GM21367 (cell line): ENCODE measurements around the gene ZNF428.
"Not testable (repeated sequence)": the region's sequence is repeated elsewhere in the genome, so short reads cannot be mapped to it uniquely, and the experiment has no call there.

Source experiments
- ATAC-seq: cut with Tn5 transposase; IDR thresholded peaks from one replicate; pipeline ENCODE4 v1.9.1; 2021; ENCODE audit not compliant: unreplicated experiment

ZNF428 gene

DNA sequence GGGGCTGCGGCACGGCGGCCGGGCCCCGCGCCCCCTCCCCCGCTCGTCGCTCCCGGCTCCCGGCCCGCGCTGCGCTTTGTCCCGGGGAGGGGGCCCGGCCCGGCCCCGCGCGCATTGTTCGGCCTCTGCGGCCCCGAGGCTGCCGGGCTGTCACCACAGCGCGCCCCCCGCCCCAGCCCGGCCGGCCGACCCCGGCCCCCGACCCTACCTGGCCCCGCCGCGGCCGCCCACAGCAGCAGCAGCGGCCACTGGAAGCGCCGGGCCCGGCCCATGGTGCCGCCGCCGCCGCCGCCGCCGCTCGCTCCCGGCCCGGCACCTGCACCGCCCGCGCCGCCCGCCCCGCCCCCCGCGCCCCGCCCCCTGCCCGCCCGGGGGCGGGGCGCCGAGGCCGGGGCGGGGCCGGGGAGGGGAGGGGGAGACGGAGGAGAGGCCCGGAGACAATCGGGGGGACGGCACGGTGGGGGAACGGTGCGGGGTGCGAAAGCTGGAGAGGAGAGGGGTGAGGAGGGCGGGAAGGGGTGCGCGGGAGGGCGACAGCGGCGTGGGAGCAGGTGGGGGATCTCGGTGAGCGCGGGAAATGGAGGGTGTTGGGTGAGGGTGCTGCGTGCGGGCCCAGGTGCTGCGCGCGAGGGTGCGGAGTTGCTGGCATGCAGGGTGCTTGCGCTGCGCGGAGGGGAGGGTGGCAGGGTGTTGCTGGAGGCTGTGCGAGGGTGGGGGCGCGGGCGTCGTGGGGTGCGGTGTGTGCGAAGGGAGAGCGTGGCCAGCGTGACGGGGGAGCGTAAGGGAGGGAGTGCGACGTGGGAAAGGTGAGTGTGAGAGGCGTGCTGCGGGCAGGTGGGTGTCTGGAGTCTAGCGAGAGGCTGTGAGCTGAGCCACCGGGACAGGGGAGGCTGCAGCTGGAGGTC is 20.3 kb upstream of the ZNF428 start, which contains the start of gene CADM4:
Gene CADM4 (minus strand): TSS at position 332 of the 905 bp plus-strand sequence. CDS start 60 bp downstream, at position 272.
- no peak for ATAC-seq

DNA sequence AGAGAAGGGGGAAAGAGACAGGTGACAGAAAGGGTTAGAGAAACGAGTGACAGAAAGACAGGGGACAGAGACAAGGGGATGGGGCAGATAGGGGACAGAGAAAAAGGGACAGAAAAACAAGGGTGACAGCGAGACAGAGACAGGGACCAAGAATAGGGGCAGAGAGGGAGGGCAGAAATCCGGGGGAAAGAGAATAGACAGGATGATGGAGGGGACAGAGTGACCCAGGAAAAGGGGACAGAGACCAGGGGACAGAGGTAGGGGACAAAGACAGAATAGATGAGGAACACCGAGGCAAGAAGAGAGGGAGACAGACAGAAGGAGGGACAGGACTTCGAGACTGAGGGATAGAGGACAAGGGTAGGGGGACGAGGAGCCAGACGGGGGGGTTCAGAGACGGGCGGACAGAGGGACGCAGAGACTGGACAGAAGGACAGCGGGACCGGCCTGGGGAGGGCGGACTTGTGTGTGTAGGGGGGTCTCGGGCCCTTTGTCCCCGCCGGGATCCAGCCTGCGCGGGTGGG is 19.6 kb upstream of the ZNF428 start:
- ATAC-seq = no peak

DNA sequence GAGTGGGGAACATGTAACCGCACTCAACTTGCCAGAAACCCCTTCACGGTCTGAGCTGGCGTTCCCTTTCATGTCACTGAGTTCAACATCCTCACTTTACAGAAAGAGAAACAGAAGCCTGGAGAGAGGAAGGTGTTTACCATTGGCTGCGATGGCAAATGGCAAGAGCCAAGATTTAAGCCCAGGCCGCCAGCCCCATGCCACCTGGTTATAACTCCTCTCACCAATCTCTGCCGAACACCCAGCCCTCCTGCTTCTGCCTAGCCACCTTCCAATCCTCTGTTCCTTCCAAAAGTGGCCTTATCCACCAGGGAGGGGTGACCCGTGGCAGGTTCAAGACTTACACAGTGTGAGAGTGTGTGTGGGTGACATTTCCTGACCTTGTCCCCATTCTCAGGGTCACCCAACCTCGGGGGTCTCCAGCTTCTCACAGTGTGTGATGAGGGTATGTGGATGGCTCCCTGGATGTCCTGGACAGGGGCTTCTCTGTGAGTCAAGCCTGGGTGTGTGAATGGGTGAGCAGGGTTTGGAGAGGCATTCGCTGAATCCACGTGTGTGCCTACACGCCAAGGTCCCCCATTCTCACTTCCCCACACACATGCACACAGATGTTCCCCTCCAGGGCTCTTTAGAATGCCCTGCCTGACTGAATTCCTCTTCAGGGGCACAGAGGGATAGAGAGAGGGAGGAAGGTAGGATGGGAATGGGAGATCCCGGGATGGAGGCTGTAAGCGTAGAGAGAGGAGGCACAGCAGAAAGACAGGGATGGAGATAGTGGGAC is 19.0 kb upstream of the ZNF428 start:
- ATAC-seq = no peak

DNA sequence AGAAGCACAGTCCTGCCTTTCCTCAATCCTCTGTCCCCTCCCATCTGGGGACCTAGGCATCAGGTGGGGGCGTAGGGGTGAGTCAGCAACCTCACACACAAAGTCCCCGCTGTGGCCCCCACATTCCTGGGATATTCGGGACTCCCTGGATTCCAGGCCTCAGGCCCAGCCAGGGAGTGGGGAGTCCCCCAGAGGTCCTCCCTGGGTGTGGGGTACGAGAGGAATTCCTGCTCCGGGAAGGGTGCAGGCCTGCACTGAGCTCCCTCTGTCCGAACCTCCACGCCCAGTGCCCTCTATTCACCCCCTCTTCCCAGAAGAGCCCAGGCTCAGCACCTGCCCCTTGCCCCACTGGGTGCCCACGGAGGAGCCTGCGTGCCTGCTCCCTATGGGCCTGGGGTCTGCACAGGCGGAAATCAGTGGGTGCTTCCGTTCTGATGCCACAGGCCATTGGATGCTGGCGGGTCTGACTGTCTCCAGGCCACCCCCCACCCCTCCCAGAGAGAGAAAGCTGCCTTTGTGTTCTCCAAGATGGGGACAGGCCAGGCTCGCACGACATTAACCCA is 16.8 kb upstream of the ZNF428 start:
- ATAC-seq = no peak

DNA sequence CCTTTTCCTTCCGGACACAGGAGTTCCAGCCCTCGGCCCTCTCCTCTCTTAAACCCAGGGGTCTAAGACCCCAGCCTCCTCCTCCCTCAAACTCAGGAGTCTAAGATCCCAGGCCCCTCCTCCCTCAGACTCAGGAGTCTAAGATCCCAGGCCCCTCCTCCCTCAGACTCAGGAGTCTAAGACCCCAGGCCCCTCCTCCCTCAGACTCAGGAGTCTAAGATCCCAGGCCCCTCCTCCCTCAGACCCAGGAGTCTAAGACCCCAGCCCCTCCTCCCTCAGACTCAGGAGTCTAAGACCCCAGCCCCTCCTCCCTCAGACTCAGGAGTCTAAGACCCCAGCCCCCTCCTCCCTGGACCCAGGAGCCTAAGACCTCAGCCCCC is 16.1 kb upstream of the ZNF428 start:
- ATAC-seq = not testable (repeated sequence)

DNA sequence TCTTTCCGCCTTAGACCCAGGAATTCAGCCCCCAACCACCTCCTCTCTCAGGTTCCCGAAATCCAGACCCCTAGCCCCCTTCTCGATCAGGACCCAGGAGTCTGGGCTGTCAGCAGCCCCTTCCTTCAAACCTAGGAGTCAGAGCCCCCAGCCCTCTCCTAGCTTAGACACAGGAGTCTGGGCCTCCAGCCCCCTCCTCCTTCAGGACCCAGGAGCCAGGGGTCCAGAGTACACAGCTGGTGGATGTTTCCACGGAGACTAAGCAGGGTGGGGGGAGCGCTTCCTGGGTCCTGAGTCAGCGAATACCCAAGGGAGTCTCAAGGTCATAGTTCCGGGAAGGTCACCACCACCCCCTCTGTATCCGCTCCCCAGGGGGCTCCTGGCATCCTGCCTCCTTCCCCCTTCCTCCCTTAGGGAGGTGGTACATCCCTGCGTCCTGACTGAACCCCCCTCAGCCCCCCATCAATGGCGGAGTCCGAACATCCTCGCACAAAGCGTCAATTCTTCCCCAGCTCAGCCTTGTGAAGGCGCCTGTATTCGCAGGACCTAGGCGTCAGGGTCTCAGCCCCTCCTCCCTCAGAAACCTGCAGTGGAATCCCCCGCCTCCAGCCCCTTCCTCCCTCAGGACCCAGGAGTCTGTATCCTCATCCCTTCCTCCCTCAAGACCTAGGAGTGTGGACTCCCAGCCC is 15.6 kb upstream of the ZNF428 start:
- no peak for ATAC-seq

DNA sequence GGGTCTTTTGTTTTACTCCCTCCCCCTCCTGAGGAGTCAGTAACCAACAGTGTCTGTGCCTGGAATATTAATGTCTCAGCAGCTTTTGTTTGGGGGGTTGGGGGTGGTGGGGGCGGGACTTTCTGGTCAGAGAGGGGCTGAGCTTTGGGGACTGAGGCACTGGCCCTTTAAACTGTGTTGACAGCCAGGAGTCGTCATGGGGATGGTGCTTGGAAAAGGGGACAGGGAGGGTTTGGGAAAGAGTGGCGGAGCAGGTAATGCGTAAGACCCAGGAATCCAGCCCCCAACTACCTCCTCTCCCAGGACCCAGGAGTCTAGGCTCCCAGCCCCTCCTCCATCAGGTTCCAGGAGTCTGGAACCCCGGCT is 15.1 kb upstream of the ZNF428 start:
- no peak for ATAC-seq

DNA sequence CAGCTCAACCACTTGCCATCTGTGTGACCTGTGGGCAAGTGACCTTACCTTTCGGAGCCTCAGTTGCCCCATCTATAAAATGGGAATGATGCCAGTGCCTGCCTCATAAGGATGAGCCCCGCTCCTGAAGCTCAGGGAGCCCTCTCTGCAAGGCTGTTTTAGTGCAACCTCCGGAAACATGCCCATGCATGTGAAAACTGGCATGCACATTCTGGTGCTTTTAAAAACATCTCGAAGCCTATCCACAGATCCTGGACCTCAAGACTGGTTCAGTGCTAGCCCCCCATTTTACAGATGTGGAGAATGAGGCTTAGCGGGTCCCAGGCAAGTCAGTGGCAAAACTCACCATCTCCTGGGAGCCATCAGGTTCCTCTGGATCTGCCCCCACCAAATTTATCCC is 14.6 kb upstream of the ZNF428 start:
- no peak for ATAC-seq

DNA sequence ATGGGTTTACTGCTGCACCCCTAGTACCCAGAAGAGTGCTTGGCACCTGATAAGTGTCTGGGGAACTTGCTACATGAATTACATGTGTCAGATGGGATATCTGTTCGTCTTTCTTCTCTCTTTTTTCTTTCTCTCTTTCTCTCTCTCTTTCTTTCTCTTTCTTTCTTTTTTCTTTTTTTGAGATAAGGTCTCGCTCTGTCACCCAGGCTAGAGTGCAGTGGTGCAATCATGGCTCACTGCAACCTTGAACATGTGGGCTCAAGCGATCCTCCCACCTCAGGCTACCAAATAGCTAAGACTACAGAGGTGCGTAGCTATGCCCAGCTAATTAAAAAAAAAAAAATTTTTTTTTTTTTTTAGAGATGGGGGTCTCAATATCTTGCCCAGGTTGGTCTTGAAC is 14.1 kb upstream of the ZNF428 start:
- no peak for ATAC-seq

DNA sequence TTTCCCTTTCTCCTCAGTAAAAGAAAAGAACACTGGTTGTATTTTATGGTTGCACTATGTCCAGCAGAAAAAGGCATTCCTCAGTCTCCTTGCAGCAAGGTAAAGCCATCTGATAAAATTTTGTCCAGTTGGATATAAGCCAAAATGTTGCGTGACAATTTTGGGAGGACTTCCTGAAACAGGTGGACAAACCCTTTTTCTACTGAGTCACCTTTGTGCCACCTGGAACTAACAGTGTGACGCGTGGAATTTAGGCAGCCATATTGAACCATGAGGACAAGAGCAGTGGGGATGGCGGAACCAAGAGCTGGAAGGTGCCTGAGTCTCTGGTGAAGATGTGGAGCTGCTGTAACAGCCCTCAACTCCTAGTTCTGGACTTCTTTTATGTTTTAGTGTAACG is 12.1 kb upstream of the ZNF428 start:
- ATAC-seq = no peak

DNA sequence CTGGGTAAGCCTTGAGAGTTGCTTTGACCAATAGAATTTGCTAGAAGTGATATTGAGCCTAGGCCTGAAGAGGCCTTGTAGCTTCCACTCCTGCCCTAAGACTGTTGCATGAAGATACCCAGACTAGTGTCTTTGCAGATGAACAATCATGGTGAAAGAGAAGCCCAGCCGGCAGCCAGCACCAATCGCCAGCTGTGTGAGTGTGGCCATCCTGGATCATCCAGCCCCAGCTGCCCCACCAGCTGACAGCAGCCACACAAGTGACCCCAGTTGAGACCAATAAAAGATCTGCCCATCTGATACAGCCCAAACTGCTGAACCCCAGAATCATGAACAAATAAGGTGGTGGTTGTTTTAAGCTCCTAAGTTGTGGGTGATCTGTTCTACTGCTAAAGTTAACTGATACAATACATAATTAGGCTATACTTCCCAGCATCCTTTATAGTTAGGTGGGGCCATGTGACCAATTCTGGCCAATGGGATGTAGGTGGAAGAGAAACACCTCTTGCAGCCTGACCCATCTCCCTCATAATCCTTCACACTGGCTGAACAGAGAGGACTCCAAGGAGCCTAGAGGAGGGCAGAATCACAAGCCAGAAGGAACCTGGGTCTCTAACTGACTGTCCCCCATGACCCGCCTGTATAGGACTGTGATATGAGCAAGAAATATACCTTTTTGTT is 9.4 kb upstream of the ZNF428 start:
- no peak for ATAC-seq

DNA sequence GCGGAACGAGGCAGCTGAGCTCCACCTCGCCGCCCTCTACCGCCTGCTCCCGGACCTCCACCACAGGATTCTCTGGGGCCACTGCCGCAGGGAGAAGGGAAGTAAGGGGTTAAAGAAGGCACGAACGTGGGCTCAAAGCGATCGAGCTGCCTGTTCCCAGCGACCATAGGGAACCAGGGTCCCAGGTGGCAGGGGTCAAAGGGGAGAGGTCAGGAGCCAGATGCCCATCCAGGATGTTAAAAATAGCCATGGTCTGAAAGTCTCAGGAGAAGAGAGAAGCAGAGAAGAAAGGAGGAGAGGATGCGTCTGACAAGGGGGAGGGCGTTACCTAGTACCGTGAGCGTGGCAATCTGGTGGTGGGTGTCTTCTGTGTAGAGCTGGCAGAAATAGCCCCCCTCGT is 7.4 kb upstream of the ZNF428 start:
- ATAC-seq = no peak

DNA sequence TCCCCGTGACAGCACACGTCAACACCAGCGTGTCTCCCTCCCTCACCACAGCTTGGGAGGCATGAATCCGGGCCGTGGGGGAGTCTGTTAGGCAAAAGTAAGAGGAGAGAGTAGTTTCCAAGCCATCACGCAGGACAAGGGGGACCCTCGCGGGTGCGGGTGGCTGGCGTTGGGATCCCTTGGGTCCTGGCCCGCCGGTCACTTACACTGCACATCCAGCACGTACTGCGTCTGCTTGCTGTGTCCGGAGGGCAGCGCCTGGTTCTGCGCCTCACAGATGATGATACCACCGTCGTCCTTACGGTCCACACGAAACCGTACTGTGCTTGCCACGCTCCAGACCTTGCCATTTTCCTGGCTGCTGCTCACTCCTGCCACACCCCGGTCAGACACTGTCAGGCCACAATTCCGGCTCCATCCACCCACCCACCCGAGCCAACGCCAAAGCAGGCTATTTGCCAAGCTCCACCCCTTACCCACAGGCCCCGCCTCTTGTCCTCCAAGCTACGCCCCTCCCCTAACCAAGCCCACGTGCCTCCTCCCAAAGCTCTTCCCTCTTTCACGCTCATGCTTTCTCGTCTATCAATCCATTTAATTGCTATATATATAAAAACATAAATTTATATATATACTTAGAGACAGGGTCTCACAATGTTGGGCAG is 6.6 kb upstream of the ZNF428 start:
- no peak for ATAC-seq

DNA sequence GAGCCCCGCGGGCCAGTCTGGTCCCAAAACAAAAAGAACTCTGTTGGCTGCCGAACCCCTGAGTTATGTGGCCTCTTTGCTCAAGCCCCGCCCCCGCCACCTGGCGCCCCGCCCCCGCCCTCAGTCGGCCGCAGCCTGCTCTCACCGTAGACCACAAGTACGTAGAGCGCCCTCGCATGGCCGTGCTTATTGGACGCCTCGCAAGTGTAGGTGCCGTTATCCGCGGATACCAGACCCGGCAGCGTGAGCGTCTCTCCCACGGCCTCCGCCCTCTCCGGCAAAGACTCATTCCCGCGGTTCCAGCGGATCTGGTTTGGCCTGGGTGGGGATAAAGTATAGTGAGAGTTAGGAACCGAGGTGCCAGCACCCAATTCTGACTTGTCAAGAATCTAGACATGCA is 5.5 kb upstream of the ZNF428 start:
- ATAC-seq = no peak

DNA sequence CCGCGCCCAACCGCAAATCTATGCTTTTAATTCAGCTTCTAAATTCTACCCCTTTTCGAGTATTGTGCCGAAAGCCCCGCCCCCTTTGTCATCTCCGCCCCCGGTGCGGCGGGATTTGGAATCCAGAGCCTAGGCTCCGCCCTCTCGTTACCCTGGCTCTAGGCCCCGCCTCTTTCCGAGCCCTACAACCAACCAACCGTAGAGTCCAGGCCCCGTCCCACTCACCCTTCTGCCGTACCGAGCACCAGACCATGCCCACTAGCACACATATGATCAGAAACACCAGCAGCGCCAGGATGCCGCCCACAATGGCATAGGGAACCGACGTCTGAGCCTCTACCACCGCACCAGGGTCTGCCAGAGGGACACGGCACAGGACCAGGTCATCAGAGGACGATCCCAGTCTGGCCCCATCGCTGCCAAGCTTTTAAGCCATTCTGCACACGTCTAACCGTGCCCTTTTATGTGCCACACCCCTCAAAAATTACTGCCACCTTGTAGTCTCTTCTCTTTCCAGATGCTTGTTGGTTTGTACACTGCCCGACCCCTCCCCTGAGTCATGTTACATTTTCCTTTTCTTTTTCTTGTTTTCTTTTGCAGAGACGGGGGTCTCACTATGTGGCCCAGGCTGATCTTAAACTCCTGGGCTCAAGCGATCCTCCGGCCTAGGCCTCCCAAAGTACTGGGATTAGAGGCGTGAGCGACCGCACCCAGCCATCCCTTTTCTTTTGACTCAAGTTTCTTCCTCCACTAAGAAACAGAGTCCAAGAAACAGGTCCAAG is 4.7 kb upstream of the ZNF428 start:
- no peak for ATAC-seq

DNA sequence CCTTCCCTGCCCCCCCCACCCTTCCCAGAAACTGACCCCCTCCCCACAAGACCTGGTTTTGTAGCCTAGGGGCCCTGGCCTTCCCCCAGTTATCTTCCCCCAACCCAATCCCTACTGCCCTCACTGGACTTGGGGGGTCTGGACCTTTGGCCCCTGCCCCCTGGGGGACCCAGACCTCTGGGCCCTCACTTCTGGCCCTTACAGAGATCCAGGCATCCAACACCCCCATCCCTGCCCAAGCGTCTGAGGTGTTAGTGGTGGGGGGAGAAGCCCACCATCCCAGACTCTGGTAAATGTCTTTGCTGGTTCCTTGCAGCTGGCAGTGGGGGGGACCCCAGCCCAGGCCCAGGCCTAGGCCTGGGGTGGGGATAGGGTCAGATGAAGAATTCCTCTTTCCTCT is 3.5 kb upstream of the ZNF428 start:
- no peak for ATAC-seq

DNA sequence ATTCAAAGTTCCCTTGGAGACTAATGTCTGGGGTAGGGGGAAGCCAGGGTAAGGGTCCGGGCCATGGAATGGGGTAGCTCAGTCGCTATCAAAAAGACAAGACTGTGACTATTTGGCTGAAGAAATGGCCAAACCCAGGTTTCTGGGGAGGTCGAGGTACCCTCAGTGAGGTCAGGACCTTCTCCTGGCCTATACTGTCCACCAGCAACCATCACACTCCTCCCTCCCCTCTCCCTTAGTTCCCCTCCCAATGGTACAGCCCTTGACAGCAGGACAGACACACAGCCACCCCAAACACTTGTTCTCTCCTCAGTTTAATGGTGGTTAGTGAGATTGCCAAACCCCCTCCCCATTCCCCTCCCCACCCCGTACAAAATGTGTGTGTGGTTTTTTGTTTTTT is 2.6 kb upstream of the ZNF428 start:
- no peak for ATAC-seq

DNA sequence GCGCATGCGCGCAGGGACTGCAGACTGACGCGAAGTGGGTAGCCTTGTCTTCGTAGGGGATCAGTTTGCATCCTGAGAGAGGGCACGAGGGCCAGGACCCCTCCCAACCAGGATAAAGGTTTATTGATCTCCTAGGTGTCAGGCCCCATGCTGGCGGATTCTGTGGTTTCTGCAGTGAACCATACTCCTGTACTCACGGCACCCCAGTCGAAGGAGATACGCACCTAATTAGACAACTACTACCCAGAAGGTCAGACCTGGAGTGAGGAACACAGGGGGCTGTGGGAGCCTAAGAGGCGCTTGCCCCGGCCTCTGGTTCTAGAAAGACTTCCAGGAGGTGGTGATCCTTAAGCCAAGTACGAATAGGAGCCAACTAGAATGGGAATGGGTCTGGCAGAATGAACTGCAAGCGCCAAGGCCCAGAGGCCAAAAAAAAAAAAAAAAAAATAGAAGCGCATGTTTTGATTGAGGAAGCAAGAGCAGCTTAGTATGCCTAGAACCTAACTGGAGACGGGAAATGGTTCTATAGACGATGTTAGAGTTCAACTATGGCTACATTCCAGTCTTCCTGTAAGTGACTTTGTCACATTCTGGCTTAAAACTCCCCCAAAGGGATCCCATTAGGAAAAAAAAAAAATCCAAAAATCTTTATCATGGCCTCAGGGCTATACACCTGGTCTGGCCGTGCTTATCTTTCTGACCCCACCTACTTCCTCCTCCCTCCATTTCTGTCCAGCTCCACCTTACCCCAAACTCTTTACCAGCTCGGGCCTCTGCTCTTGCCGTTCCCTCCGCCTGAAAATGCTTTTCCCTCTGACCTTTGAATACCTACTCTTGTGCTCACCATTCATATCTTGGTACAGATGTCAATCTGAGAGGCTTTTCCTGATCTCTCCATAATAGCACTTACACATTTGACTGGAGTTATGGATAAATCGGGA is 902 bp upstream of the ZNF428 start:
- no peak for ATAC-seq
